GM19238 (cell line): ENCODE measurements around the gene EPHA7.

Experiments
- DNase-seq: peaks from one replicate; pipeline ENCODE4 v3.0.0; 2011; ENCODE audit warnings: low spot score; ENCODE audit not compliant: insufficient read length

The EPHA7 gene

DNA sequence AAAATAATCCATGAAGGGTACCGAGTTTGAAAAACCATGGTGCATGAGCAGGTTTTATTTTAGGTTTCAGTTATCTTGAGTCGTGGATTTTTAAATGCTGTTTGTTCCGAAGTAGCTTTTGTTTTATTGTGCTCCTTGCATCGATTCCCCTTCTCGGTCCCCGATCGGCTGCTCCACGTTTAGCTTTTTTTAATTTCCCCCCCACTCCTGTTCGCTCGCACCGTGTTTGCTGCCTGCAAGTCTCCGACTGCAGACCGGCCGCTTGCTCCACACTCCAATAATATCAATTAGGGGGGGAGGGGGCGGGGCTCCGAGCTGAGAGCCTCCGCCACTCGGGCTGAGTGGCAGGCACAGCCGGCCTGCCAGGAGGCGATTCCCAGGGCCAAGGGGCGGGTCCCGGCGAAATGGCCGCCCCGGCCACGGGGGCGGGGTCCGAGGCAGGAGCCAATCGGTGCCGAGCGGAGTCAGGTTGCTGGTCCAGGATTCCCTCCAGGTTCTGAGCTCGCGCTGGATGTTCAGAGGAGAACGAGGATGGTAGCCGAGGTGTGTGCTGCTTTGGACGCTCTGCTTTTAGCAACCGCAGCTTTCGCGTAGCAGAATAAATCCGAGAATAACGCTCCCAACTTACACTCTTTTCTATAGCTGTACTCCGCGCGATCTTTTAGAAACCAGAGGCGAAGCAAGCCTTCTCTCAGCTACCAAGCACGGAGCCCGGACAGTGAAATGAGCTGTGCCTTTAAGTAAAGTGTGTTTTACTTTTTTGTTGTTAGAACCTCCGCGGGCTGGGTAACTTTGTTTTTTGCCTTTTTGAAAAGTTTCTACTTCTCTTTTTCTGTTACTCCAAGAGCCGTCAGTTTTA lies at the start of gene EPHA7:
TSS of gene EPHA7 (minus strand) at position 256 of the 859 bp plus-strand sequence. CDS start at position 38, 218 bp downstream.
- peak; percentile 50 for DNase-seq

DNA sequence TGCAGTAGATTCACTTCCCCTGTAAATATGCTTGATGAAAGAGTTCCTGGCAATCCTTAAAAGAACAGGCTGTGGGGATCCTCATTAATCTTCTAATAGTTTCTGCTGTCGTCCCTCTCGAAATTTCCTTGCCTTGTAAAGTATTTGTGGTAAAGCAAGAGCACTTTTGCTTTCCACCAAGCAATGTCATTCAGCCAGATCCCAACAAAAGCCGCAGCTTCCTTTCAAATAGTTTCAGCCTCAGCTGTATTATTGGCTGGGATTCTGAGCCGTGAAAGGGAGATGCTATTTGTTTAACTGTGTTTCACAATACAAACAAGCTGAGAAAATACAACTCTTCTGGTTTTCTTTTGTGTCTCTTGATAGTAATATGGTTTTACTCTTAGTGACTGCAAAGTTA lies 48.9 kb upstream of the EPHA7 start:
- no peak for DNase-seq

DNA sequence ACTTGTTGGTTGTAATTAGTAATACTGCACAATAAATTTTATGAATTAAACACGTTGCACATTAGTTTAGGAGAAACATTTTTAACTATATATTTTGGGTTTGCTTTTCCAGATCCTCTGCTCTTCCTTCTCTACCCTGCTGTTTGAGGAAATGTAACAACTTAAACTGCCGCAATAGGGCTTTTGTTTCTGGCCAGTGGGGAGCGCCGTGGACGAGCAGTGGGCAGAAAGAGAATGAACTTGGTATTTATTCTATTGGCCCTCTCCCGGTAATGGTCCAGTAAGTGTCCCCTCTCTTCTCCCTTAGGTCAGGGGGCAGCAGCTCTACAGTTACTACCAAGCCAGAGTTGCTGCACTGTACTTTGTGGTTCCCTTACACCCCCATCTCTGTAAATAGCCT lies 35.2 kb upstream of the EPHA7 start:
- no peak for DNase-seq

- DNase-seq = no peak
Observed at GRCh38 chr6:93453956-93454355, 34.6 kb upstream of the EPHA7 start.

- DNase-seq = no peak
Observed at GRCh38 chr6:93447874-93448273, 28.5 kb upstream of the EPHA7 start.

DNA sequence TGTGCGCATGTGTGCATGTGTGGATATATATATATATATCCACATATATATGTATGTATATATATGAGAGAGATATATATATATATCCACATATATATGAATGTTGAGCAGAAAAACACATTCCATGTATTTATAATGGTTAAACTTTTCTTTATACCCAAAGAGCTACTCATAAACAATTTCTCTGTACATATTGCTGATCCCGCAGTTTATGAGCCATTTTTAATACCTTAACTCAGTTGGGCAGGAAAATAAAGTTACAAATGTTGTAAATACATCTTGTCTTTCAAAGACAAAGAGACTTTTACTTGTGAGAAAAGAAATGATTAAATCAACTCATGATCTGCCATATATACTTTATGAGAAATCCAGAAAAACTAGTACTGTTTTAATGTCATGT lies 18.1 kb upstream of the EPHA7 start:
- DNase-seq = no peak

DNA sequence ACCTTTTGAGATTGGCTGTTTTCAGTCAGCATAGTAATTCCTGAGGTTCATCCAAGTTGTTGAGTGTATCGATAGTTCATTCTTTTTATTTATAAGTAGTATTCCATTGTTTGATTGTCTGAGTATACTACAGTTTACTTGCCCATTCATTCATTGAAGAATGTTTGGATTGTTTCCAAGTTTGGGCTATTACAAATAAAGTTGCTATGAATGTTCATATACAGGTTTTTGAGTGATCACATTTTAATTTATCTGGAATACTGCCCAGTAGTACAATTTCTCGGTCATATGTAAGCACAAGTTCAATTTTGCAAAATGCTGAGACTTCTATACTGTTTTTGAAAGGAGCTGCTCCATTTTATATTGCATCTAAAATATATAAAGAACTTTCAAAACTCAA lies 14.2 kb upstream of the EPHA7 start:
- DNase-seq = no peak

DNA sequence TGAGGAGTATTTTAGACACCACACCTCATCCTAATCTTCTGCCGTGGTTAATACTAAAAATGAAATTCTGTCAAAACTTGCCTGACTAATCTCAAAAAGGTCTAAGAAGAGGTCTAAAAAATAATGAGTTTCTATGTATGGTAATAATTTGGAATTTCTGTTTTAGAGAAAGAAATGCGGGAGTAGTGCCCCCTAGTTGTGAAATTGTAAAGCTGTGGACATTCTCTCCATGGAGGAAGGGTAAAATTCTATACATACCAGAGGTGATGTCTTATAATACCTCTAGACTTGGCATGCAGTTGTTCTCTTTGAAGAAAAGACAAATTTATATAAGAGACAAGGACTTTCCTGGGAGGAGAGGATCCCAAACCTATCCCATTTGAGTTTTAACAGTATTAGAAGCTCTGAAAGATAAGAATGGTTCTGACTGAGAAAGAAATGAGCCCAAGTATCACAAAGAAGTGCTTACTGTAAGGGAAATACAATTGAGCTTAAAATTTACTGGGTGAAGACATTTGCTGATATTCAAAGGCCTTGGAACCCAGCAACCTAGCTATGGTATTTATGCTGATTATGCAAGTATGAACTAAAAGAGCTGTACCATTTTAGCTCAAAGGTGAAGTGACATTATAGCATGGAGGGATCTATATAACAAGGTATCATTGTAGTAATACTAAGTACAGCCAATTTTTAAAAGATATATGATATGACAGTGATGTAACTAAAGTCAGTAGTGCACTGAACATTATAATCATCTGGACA lies 5.1 kb upstream of the EPHA7 start:
- no peak for DNase-seq

DNA sequence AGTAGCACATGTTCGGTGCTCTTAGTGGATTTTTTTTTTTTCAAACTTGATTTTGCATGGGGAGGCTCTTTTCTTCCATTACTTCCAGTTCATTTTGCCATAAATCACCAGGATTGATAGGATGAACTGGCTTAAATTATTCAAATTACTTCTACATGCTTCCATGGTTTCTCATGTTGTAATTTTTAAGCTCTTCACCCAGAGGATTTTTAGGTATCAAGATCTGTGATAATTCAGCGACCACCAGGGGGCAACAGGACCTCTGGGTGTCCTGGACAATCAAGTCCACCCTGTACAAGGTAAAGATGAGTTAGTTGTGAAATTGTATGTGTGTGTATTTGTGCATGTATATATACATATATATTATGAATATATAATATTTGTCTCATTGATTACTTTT lies 4.2 kb upstream of the EPHA7 start:
- no peak for DNase-seq

DNA sequence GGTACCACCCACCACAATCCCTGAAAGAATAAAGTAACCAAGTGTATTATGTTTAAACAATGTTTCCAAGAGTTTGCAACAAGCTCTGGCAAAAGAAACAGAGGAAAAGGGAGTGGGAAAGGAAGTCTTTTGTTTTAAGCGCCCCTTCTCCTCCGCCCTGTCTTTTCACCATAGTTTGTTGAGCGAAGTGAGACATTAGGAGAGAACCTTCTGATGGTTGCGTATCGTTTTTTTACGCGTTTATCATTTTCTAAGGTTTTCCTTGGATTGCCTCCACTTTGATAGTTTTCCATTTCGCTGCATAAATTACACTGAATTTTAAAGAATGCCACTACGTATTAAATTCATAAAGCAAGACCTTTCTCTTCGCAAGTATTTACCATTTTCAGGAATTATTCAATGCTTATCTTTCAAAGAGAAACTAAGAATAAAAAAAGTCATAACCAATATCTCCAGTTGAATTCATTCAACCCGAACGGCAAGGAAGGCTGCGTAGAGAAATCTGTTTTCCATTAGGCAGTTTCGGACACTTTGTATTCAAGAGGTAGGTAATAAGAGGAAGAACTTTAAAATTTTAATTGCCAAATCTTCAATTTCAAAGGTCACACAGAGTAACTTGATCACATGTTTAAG lies 920 bp upstream of the EPHA7 start:
- no peak for DNase-seq

- DNase-seq = no peak
Observed at GRCh38 chr6:93418408-93419303, 703 bp downstream of the EPHA7 start.

GRCh38 chr6:93418033-93418407 lies 1.3 kb downstream of the EPHA7 start:
- no peak for DNase-seq

DNA sequence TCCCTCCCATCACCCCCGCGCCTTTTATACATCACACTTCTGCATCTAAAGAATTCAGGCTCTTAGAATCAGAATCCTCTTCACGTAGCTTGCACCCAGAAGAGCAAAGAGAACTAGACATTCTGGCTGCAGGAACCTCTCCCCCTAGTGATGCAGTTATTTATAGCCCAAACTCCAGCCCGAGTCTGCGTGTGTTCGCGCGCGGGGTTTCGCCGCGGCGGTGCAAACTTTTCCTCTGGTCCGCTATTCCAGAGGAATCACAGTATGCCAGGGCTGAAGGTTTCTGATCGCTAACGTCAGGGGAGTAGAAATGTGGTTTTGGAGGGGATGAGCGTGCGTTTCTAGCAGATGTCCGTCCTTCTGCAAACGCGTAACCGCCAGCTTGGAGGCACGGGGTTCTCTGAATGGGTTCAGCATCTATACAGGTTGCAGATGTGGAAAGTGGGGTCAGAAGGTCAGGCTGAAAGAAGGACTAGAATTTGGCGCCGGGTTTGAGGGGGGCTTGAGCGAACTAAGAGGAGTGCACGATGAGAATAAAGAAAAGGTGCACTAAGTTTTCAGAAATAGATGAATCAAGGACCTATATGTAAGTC lies 1.8 kb downstream of the EPHA7 start:
- no peak for DNase-seq

DNA sequence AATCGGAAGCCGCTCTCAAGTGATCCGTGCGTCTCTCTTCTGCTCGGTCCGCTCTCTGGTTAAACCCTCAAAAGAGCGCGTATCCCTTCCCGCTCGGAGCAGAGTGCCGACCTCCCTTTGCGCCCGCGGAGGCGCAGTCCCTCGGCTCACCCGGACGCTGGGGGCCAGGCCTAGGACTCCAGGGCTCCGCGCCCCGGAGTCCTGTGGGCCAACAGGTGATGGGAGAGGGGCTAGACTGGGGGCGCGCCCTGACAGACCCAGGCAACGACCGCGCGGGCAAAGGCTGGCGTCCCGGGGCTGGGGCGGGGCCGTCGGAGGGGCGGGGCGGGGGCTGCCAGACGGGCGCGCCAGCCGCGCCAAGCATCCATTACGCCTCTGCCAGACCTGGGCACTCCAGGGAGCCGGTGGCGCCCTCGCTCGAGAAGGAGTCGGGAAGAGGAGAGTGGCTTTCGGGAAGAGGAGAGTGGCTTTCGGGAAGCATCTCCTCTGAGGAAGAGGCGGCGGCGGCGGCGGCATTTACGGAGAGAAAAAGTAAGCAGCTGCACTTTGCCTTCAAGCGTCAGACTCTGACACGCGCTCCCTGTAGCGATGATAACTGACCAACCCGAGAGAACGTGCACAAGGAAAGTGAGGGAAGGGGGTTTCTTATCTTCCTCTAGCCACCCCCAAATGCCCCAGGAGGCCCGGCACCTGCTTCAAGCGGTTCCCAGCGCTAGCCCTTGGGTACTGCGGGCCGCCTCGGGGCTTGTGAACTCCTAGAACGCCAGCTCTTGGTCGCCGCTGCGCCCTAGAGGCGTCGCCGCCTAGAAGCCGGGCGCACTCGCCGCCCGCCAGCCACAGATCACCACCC lies 2.6 kb downstream of the EPHA7 start:
- no peak for DNase-seq

DNA sequence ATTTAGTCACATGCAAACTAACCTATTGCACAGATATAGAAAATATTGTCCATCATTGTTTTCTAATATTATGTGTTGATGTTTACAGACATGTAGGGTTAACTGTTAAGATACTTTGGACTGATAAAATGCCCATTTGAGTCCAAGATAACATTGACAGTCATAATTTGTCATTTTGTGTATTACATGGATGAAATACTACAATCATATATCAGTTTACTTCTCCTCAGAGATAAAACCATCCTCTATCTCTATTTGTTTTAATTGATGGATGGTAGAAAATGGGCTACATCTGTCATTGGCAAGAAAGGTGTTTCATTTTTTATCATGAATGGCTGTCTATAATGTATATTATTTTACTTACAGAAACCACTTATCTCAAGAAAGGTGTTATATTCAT lies 6.2 kb downstream of the EPHA7 start:
- no peak for DNase-seq

DNA sequence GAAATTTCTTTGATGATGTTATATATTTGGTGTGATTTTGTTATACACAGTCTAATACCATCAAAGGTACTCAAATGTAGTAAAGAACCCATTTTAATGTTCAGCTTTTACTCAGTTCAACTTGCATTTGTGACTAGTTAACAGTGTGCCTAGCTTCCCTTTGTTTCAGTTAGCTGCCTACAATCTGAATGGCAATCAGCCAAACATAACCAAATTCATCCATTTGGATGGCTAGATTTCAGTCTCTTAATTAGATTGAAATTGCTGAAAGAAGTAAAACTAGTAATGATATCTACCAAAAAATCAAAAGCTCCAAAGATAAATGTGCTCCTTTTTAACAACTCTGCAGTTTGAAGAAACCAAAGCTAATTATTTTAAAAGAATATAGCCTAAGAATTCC lies 6.9 kb downstream of the EPHA7 start:
- no peak for DNase-seq

- DNase-seq = no peak
Observed at GRCh38 chr6:93407186-93407585, 12.2 kb downstream of the EPHA7 start.

- no peak for DNase-seq
Observed at GRCh38 chr6:93403390-93403789, 16.0 kb downstream of the EPHA7 start.

DNA sequence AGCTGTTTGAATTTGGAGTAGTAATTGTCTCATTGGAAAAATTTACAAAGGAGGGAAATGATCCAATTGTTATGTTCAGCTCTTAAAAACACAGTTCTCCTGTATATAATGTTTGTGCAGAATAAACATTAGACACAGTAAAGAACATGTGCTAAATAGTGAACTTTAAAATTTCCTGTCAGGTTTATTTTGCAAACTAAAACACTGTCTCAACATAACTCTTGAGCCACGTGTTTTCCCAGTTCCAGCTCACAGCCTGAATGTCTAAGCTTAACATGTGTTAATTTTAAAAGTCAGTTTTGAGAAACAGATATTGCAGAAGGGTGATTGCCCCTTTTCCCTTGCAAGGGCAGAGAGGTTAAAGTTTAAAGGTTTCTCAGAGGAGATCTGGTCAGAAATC lies 20.6 kb downstream of the EPHA7 start:
- DNase-seq = no peak

DNA sequence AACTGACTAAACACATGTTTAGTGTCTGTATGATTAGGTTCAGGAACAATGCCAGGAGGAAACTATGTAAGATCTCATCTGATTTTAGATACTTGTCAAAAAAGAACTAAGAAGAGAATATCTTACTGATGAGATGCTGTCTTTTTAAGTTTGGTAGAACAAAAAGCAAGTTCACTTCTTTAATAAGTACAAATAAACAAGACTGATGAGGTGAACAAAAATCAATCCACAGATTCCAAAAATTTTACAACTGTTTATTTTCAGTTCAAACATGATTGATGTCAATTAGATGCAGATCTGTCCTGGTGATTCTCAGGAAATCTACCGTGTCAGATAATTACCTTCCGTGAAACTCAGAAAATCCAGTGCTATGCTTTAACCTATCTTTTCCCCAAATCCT lies 24.9 kb downstream of the EPHA7 start:
- DNase-seq = no peak
